ENCODE results near the gene CLASRP. TPM values are rescaled to one million over a fixed set of nuclear protein-coding genes. Genes with fewer than 3 reads are reported as not detected.
A peak's percentile ranks its signal among the peaks of the same experiment; 100 is the strongest.

Gene CLASRP
- total RNA-seq, 1 experiment from 2014 or later = 79.9 TPM

DNA sequence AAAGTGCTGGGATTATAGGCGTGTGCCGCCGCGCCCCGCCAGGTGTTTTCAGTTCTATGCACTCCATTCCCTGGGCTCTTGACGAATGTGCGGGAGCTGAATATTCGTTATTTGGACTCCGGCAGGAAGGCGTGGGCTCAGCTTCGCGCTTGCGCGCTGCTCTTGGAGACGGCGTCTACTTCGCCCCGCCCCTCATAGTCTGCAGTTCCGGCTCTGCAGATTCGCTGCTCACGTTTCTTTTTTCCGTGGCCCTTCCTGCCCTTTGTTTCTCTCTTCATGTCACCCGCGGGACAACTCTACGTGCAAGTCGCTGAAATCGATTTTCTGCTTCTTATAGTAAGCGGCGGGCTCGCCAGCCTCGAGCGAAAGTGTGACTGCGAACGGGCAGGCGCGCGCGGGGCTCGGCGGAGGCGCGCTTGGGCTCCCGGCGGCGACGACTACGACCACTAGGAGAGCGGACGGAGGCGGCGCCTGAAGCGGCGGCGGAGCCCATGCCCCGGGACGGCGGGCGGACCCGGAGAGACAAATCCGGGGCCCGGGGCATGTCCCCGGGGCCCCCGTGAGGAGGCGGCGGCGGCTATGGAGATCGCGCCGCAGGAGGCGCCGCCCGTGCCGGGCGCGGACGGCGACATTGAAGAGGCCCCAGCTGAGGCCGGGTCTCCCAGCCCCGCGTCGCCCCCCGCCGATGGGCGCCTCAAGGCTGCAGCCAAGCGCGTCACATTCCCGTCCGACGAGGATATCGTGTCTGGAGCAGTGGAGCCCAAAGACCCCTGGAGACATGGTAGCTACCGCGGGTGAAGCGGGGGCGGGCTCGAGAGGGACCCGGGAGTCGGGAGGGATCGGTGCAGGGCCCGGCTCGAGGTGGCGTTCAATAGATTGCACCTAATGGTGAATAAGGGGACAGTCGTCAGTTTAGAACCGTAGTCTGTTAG, 54.2 kb downstream of the CLASRP start, which contains the start of gene PPP1R37 (continued):
- TF ChIP-seq REST (IDR thresholded peaks at IDR 0.05; ENCODE audit: low read depth) (no peak), ZNF274 (IDR thresholded peaks at IDR 0.05; ENCODE audit: low read depth, low read length) (no peak), POLR2A (IDR thresholded peaks at IDR 0.05; ENCODE audit: borderline replicate concordance, extremely low read depth, insufficient read depth, insufficient read length) (peak; percentile 26), EZH2 (IDR thresholded peaks at IDR 0.05) (no peak)

- BruUV-seq (replicated peaks) = no TSS peak
- no peaks in the 10 kb centered on the region; the same call in 1 of the 2 replicates for H4K20me1 ChIP-seq (ENCODE audit: insufficient read depth)
- peaks cover 71% of the 10 kb centered on the region for H3K79me2 ChIP-seq (ENCODE audit: insufficient read depth, low read length)
- no peak overlapping the region for H2AFZ ChIP-seq (ENCODE audit: low read depth, low read length, poor library complexity, severe bottlenecking)
- peak overlapping the region; percentile 97 for H3K9ac ChIP-seq (ENCODE audit: low read length)
- ChIA-PET POLR2A (no interaction called here), CTCF (no interaction called here), RAD21 (ENCODE audit: low non-redundant PET in 1 of 2, low total read pairs in 2 of 2, uncharacterized antibody in 2 of 2, unreplicated experiment in 2 of 2) (no interaction called here)
- no peak overlapping the region; the same call in 1 of the 2 replicates for H3K27ac ChIP-seq (ENCODE audit: low read depth, low read length)
- H3K4me1 ChIP-seq (ENCODE audit: control insufficient read depth in 1 of 2, insufficient read depth in 2 of 2, low read length in 2 of 2) = peaks cover 16 to 64% of the 10 kb centered on the region in 2 experiments; a peak in 3 of 4 replicates
- H3K4me2 ChIP-seq (ENCODE audit: low read length) = peak overlapping the region; percentile 96
- H3K9me3 ChIP-seq (ENCODE audit: control insufficient read depth in 1 of 2, insufficient read depth in 1 of 2, low read depth in 1 of 2, low read length in 2 of 2) = no peaks in the 10 kb centered on the region
- peak overlapping the region; percentile 94 to 96 for H3K4me3 ChIP-seq (replicated peaks in 1 of 2; ENCODE audit: low read depth in 1 of 2, low read length in 2 of 2)
- intact Hi-C loops (cut with micrococcal nuclease) = loop anchor here (10.0 kb wide), 2 partner anchors 81 to 681 kb away; partner anchors contain the start of genes BLOC1S3 and TRAPPC6A
- H3K9me2 ChIP-seq (ENCODE audit: insufficient read depth) = no peaks in the 10 kb centered on the region
- ATAC-seq (no peak), DNase-seq (ENCODE audit: low read depth, low spot score) (no peak)
- H3K27me3 ChIP-seq (ENCODE audit: insufficient read depth, low read length) = no peaks in the 10 kb centered on the region
- H3K36me3 ChIP-seq (ENCODE audit: control insufficient read depth in 1 of 2, insufficient read depth in 2 of 2, low read length in 2 of 2) = peaks cover 0 to 8% of the 10 kb centered on the region in 2 experiments; a peak in 2 of 4 replicates
- TF ChIP-seq SIN3A (IDR thresholded peaks at IDR 0.05; ENCODE audit: low read depth) (no peak), EGR1 (IDR thresholded peaks at IDR 0.05; ENCODE audit: low read depth) (no peak), EZH2phosphoT487 (IDR thresholded peaks at IDR 0.05; ENCODE audit: borderline replicate concordance) (no peak), RAD21 (IDR thresholded peaks at IDR 0.05; ENCODE audit: low read depth) (no peak), POLR2A (IDR thresholded peaks at IDR 0.05; ENCODE audit: borderline replicate concordance, extremely low read depth, insufficient read depth, insufficient read length) (no peak), MAX (IDR thresholded peaks at IDR 0.05) (no peak), REST (IDR thresholded peaks at IDR 0.05; ENCODE audit: low read depth) (no peak), YY1 (IDR thresholded peaks at IDR 0.05; ENCODE audit: extremely low read depth, insufficient replicate concordance, low read depth, low read length) (no peak), ZFX (IDR thresholded peaks at IDR 0.05) (no peak), JUND (IDR thresholded peaks at IDR 0.05) (no peak)
- TF ChIP-seq, protein P1, sequence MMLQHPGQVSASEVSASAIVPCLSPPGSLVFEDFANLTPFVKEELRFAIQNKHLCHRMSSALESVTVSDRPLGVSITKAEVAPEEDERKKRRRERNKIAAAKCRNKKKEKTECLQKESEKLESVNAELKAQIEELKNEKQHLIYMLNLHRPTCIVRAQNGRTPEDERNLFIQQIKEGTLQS (IDR thresholded peaks at IDR 0.05) = no peak
Observed at GRCh38 chr19:45094137-45094536, 55.3 kb downstream of the CLASRP start.

Measured in HCT116 (cell line).